Measurements from ENCODE around the gene TMEM225B.
"Not testable (repeated sequence)": the region's sequence is repeated elsewhere in the genome, so short reads cannot be mapped to it uniquely, and the experiment has no call there.

TMEM225B gene

GRCh38 chr7:99579956-99580777 lies 17.9 kb upstream of the TMEM225B start:
- DNase-seq: peak; percentile 55

- DNase-seq: not testable (repeated sequence)
These were observed 17.2 kb upstream of the TMEM225B start for GRCh38 chr7:99580778-99581332.

GRCh38 chr7:99588868-99589267 lies 9.2 kb upstream of the TMEM225B start:
- no peak for DNase-seq

GRCh38 chr7:99594948-99595745 lies 2.9 kb upstream of the TMEM225B start:
- DNase-seq: no peak

GRCh38 chr7:99596408-99596955 lies 1.6 kb upstream of the TMEM225B start:
- DNase-seq: no peak

GRCh38 chr7:99599836-99600235 lies 1.8 kb downstream of the TMEM225B start:
- DNase-seq: no peak

GRCh38 chr7:99601656-99602310 lies 3.7 kb downstream of the TMEM225B start:
- no peak for DNase-seq

- DNase-seq: no peak
These were observed 7.5 kb downstream of the TMEM225B start for GRCh38 chr7:99605527-99605926.

GRCh38 chr7:99606531-99606930 lies 8.5 kb downstream of the TMEM225B start:
- DNase-seq: no peak

- no peak for DNase-seq
These were observed 9.5 kb downstream of the TMEM225B start for GRCh38 chr7:99607548-99607947.

- no peak for DNase-seq
These were observed 16.4 kb downstream of the TMEM225B start for GRCh38 chr7:99614495-99614894.

- no peak for DNase-seq
These were observed 17.9 kb downstream of the TMEM225B start for GRCh38 chr7:99615989-99616358.

- peak; percentile 78 for DNase-seq
These were observed 18.5 kb downstream of the TMEM225B start, which contains the start of gene ZSCAN25 for GRCh38 chr7:99616359-99617191. TSS of gene ZSCAN25 (plus strand) at chr7:99616946. CDS start at chr7:99619607, 2,661 bp downstream.

- no peak for DNase-seq
These were observed 19.2 kb downstream of the TMEM225B start for GRCh38 chr7:99617192-99617781.

GRCh38 chr7:99618726-99619125 lies 20.7 kb downstream of the TMEM225B start:
- no peak for DNase-seq

- no peak for DNase-seq
These were observed 21.6 kb downstream of the TMEM225B start for GRCh38 chr7:99619571-99620130.

- no peak for DNase-seq
These were observed 23.2 kb downstream of the TMEM225B start for GRCh38 chr7:99621271-99621670.

GRCh38 chr7:99622596-99622995 lies 24.5 kb downstream of the TMEM225B start:
- no peak for DNase-seq

- peak; percentile 13 for DNase-seq
These were observed 25.1 kb downstream of the TMEM225B start for GRCh38 chr7:99623091-99623693.

GRCh38 chr7:99623702-99624447 lies 25.8 kb downstream of the TMEM225B start:
- no peak for DNase-seq

All from effector CD8-positive, alpha-beta T cell (primary cell).